Measurements from ENCODE around the gene SEC14L5. TPM values are rescaled to one million over a fixed set of nuclear protein-coding genes. Genes with fewer than 3 reads are reported as not detected.

SEC14L5 gene
- polyA plus RNA-seq, 3 donors = 0.03 TPM; not detected in 2

DNA sequence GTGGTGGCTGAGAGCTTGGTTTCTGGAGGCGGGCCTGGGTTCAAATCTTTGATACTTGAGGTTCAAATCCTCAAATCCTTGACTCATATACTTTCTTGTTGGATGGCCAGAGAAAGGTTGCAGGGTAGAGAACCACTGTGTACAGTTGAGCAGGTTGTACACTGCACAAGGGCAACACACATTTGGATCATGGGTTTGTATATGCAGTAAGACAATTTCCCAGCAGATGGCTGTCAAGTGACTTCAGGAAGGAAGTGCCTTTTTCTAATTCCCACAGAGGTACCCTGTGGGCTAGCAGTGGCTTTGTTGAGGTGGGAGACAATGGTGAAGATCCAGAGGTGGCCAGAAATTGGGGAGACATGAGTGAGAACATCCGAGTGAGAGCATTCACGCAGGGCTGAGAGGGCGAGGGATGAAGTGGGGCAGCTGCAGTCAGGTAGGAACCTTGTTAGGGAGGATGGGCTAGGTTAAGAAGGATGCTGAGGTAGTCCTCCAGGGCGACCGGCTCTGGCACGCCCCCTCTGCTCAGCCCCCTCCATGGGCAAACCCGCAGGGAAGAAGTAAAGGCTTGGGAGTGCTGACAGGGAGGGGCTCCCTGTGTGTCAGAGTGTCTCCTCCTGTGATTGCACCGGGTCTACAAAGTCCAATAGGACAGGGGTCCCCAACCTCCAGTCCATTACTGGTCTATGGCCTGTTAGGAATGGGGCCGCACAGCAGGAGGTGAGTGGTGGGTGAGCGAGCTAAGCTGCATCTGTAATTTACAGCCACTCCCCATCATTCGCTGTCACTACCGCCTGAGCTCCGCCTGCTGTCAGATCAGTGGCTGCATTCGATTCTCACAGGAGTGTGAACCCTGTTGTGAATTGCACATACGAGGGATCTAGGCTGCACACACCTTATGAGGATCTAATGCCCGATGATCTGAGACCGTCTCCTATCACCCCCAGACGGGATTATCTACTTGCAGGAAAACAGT, 104.9 kb downstream of the SEC14L5 start:
- peaks cover 2 to 8% (median 7%) of the 10 kb centered on the region in 3 donors for H3K27me3 Mint-ChIP-seq (ENCODE audit: low read depth in 3 of 3)
- WGBS (ENCODE audit: insufficient coverage) = 82% methylated on average over 9 of the region's 19 CpGs
- Histone ChIP-seq H3K27me3 (ENCODE audit: control insufficient read depth in 2 of 2, insufficient read depth in 2 of 2, low read length in 2 of 2) (no peaks in the 10 kb centered on the region), H3K36me3 (replicated peaks in 1 of 2; ENCODE audit: control insufficient read depth in 1 of 2, insufficient read depth in 2 of 2, low read length in 2 of 2) (no peaks in the 10 kb centered on the region), H4K20me1 (ENCODE audit: insufficient read depth, low read length) (no peaks in the 10 kb centered on the region), H3K4me3 (replicated peaks in 1 of 3; ENCODE audit: low read depth in 2 of 3, low read length in 3 of 3) (no peak overlapping the region), H2AFZ (ENCODE audit: insufficient read depth, low read depth, low read length, poor library complexity, severe bottlenecking) (no peak overlapping the region), H3K9me3 (replicated peaks in 1 of 2; ENCODE audit: control insufficient read depth in 1 of 2, insufficient read depth in 1 of 2, low read length in 2 of 2) (no peaks in the 10 kb centered on the region), H3K4me2 (replicated peaks; ENCODE audit: extremely low read depth, low read length, poor library complexity, severe bottlenecking) (no peak overlapping the region), H3K9ac (ENCODE audit: insufficient read depth, low read length, poor library complexity, severe bottlenecking) (no peak overlapping the region), H3K4me1 (ENCODE audit: control insufficient read depth in 1 of 2, insufficient read depth in 2 of 2, low read length in 2 of 2) (peaks cover 7 to 8% of the 10 kb centered on the region in 2 donors), H3K27ac (ENCODE audit: low read depth in 1 of 2, low read length in 2 of 2) (no peak overlapping the region), H3K79me2 (ENCODE audit: insufficient read depth, low read length) (no peaks in the 10 kb centered on the region)
- intact Hi-C loops (cut with micrococcal nuclease) = no loop called here
- no peaks in the 10 kb centered on the region for H3K36me3 Mint-ChIP-seq
- peaks cover 10% of the 10 kb centered on the region for H3K4me1 Mint-ChIP-seq
- no peaks in the 10 kb centered on the region for H3K9me3 Mint-ChIP-seq
- TF ChIP-seq, protein P1, sequence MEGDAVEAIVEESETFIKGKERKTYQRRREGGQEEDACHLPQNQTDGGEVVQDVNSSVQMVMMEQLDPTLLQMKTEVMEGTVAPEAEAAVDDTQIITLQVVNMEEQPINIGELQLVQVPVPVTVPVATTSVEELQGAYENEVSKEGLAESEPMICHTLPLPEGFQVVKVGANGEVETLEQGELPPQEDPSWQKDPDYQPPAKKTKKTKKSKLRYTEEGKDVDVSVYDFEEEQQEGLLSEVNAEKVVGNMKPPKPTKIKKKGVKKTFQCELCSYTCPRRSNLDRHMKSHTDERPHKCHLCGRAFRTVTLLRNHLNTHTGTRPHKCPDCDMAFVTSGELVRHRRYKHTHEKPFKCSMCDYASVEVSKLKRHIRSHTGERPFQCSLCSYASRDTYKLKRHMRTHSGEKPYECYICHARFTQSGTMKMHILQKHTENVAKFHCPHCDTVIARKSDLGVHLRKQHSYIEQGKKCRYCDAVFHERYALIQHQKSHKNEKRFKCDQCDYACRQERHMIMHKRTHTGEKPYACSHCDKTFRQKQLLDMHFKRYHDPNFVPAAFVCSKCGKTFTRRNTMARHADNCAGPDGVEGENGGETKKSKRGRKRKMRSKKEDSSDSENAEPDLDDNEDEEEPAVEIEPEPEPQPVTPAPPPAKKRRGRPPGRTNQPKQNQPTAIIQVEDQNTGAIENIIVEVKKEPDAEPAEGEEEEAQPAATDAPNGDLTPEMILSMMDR (IDR thresholded peaks at IDR 0.05) = no peak
- DNase-seq = no peak
- H3K27ac Mint-ChIP-seq = no peak overlapping the region
- H3K4me3 Mint-ChIP-seq = peak overlapping the region in 1 of 2 donors; percentile 40

DNA sequence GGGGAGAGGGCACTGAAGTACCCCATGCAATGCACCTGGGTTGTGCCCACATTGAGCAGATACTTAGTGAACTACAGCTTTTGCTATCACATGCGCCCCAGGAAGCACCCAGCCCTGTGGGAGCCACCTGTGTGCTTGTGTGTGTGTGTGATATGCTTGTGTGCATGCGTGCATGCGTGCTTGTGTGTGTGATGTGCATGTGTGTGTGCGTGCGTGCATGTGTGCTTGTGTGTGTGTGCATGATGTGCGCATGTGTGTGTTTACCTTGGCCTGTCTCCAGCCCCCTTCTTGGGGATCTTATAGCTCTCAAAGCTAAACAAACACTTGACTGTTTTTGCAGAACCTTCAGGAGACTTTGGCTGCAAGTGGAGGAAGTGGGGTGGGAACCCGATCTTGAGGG, 106.8 kb downstream of the SEC14L5 start:
- no peak overlapping the region for H3K4me3 ChIP-seq (replicated peaks in 1 of 3; ENCODE audit: low read depth in 2 of 3, low read length in 3 of 3)
- intact Hi-C loops (cut with micrococcal nuclease) = no loop called here
- DNase-seq = no peak
- no peaks in the 10 kb centered on the region for H3K9me3 Mint-ChIP-seq
- no peak overlapping the region for H3K4me2 ChIP-seq (replicated peaks; ENCODE audit: extremely low read depth, low read length, poor library complexity, severe bottlenecking)
- no peaks in the 10 kb centered on the region for H3K4me1 ChIP-seq (ENCODE audit: control insufficient read depth in 1 of 2, insufficient read depth in 2 of 2, low read length in 2 of 2)
- peaks cover 2 to 10% (median 8%) of the 10 kb centered on the region in 3 donors for H3K27me3 Mint-ChIP-seq (ENCODE audit: low read depth in 3 of 3)
- no peaks in the 10 kb centered on the region for H3K36me3 Mint-ChIP-seq
- no peak overlapping the region for H3K9ac ChIP-seq (ENCODE audit: insufficient read depth, low read length, poor library complexity, severe bottlenecking)
- H3K79me2 ChIP-seq (ENCODE audit: insufficient read depth, low read length) = no peaks in the 10 kb centered on the region
- no peak overlapping the region for H3K27ac ChIP-seq (ENCODE audit: low read depth in 1 of 2, low read length in 2 of 2)
- no peak overlapping the region for H2AFZ ChIP-seq (ENCODE audit: insufficient read depth, low read depth, low read length, poor library complexity, severe bottlenecking)
- H3K9me3 ChIP-seq (replicated peaks in 1 of 2; ENCODE audit: control insufficient read depth in 1 of 2, insufficient read depth in 1 of 2, low read length in 2 of 2) = no peaks in the 10 kb centered on the region
- 93% methylated on average over 6 of the region's 7 CpGs for WGBS (ENCODE audit: insufficient coverage)
- no peaks in the 10 kb centered on the region for H4K20me1 ChIP-seq (ENCODE audit: insufficient read depth, low read length)
- TF ChIP-seq, protein P1 (IDR thresholded peaks at IDR 0.05) = no peak
- no peak overlapping the region for H3K4me3 Mint-ChIP-seq
- H3K27ac Mint-ChIP-seq = no peak overlapping the region
- H3K36me3 ChIP-seq (replicated peaks in 1 of 2; ENCODE audit: control insufficient read depth in 1 of 2, insufficient read depth in 2 of 2, low read length in 2 of 2) = no peaks in the 10 kb centered on the region
- H3K4me1 Mint-ChIP-seq = peaks cover 3% of the 10 kb centered on the region
- no peaks in the 10 kb centered on the region for H3K27me3 ChIP-seq (ENCODE audit: control insufficient read depth in 2 of 2, insufficient read depth in 2 of 2, low read length in 2 of 2)

All from CD14-positive monocyte (primary cell).